IPS-18c (cell line): Measurements from ENCODE around the gene KCNIP3.

ENCODE experiments used
- H3K4me3 ChIP-seq: 2 replicates; pipeline ENCODE4 v1.7.0; 2013; ENCODE audit warnings: low read depth, mild to moderate bottlenecking, low read length, moderate library complexity; ENCODE audit not compliant: insufficient read depth
- H3K9me3 ChIP-seq: one replicate; pipeline ENCODE4 v1.6.1; 2013; ENCODE audit warnings: mild to moderate bottlenecking, low read length, moderate library complexity; ENCODE audit not compliant: control insufficient read depth, insufficient read depth

KCNIP3 gene

DNA sequence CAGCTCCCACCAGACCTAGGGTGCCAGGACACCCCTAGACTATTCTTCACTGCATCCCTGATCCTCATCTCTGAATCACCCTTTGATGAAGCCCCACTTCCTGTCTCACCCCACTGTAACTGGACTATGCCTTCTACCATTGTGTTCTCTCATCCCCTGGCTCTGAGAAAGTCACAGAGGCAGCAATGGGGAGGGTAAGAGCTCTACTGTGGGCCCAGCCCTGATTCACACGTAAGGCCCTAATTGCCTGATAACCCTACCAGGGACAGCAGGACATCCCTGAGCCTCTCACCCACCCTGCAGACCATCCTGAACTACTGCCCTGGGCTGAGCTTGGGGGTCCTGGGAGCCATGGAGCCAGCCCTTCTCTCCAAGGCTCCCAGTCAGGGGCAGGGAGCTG lies 24.4 kb upstream of the KCNIP3 start:
- Histone ChIP-seq H3K4me3 (no peak overlapping the region), H3K9me3 (no peaks in the 10 kb centered on the region)

DNA sequence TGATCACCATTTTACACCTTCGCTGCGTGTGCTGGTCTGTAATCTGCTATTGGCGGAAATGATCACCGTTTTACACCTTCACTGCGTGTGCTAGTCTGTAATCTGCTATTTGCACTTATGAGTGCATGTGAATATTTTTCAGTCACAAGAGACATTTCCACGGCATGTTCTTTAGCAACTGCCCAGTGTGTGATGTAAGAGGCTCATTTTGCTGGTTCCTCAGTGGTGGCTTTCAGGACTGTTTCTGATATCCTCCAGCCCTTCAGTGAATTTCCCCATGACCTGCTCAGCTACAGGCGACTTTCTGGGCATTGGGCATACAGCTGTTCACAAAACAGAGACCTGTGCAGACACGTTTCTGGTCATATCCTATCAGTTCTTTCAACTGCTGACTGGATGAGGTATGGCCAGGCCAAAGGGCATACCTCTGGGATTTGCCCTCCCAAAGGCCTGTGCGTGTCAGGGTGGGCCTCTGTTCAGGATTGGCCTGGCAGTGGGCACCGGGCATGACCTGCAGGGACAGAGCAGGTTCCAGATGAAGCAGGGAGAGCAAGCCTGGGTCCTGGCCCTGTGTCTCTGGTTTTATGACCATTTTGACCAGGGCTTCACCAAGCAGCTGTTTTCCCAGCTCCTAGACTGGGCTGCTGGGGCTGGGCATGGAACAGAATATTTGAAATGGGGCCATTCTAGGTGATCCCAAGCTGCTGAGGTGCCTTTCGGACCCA lies 23.4 kb upstream of the KCNIP3 start:
- Histone ChIP-seq H3K4me3 (no peak overlapping the region), H3K9me3 (no peaks in the 10 kb centered on the region)

DNA sequence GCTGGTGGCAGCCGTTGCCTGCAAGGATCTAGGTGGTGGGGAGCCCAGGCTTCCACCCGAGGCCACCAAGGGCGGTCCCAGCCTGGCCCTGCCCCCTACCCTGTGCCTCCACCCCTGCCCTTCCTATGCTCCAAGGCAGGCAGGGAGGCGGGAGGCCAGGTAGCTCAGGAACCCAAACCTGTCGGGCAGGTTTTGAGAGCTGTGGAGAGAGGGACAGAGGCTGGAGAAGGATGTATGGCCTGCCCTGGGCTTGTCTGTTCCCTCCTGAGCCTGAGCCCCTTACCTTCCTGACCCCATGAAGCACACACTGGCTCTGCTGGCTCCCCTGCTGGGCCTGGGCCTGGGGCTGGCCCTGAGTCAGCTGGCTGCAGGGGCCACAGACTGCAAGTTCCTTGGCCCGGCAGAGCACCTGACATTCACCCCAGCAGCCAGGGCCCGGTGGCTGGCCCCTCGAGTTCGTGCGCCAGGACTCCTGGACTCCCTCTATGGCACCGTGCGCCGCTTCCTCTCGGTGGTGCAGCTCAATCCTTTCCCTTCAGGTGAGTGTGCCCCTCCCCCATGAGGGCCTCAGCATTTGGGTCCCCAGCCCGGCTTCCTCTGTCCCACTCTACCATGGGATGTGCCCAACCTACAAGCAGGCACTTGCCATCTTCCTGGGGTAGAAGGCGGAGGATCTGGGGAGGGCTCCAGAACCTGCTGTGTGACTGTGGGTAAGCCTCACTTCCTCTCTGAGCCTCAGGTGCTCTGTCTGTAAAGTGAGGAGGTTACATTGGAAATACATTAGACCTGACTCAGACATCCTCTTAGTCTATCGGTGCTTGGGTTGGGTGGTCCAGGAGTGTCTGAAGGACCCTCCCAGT lies 22.6 kb upstream of the KCNIP3 start, which contains the start of gene PROM2:
PROM2 (plus strand) TSS at position 159 of the 860 bp plus-strand sequence; CDS start at position 296, 137 bp downstream.
- H3K4me3 ChIP-seq: no peak within 1 kb of the TSS
- no peaks in the 10 kb centered on the region for H3K9me3 ChIP-seq

DNA sequence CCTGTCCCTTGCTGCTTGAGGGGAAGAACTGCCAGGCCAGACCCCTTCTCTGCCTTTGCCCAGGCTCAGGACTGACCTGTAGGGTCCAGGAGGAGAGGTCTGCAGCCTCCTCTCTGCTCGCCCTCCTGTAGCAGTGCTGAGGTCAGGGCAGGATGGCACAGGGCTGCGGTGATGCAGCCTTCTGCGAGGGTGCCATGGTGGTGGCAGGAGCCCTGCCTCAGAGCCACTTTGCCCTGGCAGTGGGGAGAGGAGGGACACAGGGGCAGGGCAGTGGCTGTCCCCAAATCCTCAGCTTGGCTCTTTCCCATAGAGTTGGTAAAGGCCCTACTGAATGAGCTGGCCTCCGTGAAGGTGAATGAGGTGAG lies 22.0 kb upstream of the KCNIP3 start:
- Histone ChIP-seq H3K9me3 (no peaks in the 10 kb centered on the region), H3K4me3 (no peak overlapping the region)

DNA sequence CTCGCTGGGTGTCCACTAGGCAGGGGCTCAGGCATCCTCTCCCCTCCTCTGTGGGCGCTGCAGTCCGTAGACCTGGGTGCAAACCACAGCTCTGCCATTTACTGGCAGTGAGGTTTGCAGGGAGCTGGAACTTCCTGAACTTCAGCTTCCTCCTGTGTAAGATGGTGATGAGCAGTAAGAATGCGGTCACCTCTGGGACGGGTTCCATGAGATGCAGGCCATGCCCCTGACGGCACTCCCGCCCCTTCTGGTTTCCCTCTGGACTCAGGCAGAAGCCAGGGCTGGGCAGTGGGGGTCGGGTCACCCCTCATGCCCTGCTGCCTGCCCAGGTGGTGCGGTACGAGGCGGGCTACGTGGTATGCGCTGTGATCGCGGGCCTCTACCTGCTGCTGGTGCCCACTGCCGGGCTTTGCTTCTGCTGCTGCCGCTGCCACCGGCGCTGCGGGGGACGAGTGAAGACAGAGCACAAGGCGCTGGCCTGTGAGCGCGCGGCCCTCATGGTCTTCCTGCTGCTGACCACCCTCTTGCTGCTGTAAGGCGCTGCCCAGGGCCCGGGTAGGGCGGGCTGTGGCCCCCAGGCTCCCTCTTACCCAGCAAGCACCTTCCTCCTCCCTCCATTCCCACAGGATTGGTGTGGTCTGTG lies 21.4 kb upstream of the KCNIP3 start:
- Histone ChIP-seq H3K4me3 (no peak overlapping the region), H3K9me3 (no peaks in the 10 kb centered on the region)

DNA sequence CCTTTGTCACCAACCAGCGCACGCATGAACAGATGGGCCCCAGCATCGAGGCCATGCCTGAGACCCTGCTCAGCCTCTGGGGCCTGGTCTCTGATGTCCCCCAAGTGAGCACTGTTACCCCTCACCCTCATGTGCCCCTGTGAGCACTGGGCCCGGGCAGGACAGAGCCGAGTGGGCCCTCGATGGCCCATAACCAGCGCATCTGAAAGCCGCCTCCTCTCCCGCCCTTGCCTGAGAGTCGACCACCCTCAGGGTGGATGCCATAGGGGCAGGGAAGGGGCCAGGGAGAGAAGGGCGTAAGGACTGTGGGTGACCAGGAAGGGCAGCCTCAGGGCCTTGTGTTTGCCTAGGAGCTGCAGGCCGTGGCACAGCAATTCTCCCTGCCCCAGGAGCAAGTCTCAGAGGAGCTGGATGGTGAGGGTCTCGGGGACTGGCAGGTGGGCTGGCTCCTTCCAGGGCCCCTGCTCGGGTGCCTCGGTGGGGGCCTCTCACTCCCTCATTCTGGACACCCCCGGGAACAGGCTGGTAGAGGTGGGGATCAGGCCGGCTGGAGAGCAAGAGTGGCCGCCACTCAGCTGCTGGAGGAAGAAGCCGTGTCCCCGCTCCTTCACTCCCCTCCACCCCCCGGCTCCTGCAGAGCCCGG lies 20.8 kb upstream of the KCNIP3 start:
- Histone ChIP-seq H3K9me3 (no peaks in the 10 kb centered on the region), H3K4me3 (no peak overlapping the region)

DNA sequence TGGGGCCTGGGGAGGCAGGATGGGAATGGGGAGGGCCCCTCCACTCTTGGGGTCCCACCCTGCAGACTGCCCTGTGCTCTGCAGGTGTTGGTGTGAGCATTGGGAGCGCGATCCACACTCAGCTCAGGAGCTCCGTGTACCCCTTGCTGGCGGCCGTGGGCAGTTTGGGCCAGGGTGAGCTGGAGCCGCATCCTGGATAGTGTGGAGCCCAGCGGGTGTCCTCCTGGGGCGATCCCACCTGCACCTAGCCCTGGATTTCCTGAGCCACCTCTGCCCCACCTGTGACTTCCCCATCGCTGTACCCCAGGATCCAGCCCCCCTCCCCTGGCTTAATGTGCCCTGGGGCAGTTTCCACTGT lies 20.3 kb upstream of the KCNIP3 start:
- Histone ChIP-seq H3K4me3 (no peak overlapping the region), H3K9me3 (no peaks in the 10 kb centered on the region)

DNA sequence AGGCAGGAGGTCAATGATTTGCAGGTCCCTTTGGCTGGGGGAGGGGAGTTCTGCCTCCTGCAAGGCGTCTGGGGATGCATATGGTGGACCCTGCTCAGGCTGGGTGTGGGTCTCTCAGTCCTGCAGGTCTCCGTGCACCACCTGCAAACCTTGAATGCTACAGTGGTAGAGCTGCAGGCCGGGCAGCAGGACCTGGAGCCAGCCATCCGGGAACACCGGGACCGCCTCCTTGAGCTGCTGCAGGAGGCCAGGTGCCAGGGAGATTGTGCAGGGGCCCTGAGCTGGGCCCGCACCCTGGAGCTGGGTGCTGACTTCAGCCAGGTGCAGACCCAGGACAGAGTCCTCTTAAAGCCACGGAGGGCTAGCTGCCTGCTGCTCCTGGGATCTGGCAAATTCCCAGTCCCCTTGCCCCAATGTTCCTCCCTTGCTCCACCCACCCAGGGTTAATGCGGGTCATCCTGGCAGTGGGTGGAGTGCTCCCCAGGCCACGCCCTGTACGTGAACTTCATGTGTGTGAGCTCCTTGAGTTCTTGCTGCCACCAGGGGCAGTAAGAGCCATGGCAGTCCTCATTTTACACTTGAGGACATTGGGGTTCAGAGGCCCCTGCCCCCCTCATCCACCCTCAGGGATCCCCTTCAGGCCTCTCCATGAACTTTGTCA lies 19.8 kb upstream of the KCNIP3 start:
- Histone ChIP-seq H3K9me3 (no peaks in the 10 kb centered on the region), H3K4me3 (no peak overlapping the region)

DNA sequence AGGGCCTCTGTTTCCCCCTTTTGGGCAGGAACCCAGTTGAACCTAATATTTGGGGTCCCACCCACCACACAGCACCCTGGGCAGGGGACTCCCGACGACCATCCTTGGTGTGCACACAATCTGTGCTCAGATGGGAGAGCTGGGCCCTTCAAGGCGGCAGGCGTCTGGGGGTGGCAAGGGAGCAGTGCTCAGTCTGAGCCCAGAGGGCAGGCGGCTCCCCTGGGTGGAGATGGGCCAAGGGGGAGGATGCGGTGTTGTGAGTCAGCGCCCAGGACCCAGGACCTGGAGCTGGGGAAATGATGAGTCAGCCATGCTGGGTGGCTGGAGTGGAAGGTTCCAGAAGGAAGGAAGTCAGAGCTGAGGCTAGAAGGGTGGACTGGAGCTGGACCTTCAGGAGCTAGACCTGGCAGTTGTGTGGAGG lies 19.1 kb upstream of the KCNIP3 start:
- H3K4me3 ChIP-seq: no peak overlapping the region
- H3K9me3 ChIP-seq: no peaks in the 10 kb centered on the region

DNA sequence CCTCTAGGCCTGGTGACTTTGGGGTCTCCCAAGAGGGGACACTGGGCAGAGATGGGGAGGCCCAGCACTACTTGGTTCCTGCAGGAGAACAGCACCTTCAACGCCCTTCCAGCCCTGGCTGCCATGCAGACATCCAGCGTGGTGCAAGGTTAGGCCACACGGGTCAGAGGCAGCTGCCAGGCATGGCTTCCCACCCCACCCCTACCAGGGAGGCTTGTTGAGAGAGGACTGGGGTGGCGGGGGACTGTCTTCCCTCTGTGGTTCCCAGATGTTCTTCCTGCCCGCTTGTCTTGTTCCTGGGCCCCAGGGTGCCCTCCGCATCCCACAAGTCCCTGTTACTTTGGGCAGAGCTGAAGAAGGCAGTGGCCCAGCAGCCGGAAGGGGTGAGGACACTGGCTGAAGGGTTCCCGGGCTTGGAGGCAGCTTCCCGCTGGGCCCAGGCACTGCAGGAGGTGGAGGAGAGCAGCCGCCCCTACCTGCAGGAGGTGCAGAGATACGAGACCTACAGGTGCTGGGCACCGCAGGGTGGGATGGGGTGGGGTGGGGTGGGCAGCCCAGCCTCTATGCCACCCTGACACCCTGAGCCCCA lies 18.4 kb upstream of the KCNIP3 start:
- Histone ChIP-seq H3K4me3 (no peak overlapping the region), H3K9me3 (no peaks in the 10 kb centered on the region)

DNA sequence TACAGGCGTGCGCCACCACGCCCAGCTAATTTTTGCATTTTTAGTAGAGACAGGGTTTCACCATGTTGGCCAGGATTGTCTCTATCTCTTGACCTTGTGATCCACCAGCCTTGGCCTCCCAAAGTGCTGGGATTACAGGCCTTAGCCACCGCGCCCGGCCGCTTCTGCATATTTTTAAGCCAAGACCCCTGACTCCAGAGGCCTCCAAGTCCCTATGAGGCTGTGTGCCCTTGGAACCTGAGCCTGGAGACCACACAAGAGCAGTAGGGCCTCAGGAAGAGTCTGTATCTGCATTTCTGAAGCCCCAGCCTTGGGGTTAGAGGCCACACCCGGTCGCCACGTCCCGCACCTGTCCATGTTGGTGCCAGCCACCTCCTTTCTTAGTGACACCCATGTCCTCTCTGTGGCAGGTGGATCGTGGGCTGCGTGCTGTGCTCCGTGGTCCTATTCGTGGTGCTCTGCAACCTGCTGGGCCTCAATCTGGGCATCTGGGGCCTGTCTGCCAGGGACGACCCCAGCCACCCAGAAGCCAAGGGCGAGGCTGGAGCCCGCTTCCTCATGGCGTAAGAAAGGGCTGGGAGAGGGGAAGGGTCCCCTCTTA lies 17.6 kb upstream of the KCNIP3 start:
- Histone ChIP-seq H3K9me3 (no peaks in the 10 kb centered on the region), H3K4me3 (no peak overlapping the region)

DNA sequence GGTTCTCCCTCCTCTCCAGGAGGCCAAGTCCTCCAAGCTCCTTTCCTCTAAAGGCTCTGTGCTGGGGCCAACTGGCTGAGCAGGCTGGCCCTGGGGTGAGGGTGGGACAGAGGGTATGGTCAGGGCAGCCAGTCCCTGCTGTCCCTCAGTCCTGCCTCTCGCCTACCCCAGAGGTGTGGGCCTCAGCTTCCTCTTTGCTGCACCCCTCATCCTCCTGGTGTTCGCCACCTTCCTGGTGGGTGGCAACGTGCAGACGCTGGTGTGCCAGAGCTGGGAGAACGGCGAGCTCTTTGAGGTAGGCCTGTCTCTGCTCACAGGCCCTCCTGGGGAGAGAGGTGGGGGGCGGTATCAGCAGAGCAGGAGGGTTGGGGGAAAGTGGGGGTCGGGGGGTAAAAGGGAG lies 16.1 kb upstream of the KCNIP3 start:
- no peaks in the 10 kb centered on the region for H3K9me3 ChIP-seq
- no peak overlapping the region for H3K4me3 ChIP-seq

DNA sequence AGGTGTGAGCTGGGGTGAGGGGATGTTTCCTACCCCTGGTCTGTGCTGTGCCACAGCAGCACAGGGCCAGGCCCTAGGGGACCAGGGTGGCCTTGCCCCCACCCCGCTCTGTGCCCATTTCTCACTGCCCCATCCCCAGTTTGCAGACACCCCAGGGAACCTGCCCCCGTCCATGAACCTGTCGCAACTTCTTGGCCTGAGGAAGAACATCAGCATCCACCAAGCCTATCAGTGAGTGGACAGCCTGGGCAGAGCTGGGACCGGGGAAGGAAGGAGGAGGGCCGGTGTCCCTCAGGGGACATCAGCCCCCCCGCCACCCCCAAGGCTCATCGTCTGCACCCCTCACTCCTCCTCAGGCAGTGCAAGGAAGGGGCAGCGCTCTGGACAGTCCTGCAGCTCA lies 15.4 kb upstream of the KCNIP3 start:
- Histone ChIP-seq H3K9me3 (no peaks in the 10 kb centered on the region), H3K4me3 (no peak overlapping the region)

DNA sequence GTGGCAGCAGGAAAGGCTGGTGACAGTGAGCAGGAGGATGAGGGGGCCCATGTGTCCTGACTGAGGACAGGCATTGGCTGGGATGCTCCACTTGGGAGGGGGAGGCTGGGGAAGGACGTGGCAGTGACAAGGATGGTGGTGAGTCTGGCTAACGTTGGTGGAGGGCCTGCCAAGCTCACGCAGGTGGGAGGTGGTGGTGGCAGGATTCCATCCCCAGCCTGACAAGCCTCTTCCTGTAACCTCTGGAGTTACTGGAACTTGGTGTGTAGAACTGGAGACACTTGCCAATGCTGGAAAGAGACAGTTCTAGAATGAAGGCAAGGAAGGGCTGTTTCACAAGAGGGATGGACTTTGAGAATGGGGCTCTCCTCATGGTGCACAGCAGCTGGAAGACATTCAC lies 14.7 kb upstream of the KCNIP3 start:
- Histone ChIP-seq H3K4me3 (no peak overlapping the region), H3K9me3 (no peaks in the 10 kb centered on the region)

DNA sequence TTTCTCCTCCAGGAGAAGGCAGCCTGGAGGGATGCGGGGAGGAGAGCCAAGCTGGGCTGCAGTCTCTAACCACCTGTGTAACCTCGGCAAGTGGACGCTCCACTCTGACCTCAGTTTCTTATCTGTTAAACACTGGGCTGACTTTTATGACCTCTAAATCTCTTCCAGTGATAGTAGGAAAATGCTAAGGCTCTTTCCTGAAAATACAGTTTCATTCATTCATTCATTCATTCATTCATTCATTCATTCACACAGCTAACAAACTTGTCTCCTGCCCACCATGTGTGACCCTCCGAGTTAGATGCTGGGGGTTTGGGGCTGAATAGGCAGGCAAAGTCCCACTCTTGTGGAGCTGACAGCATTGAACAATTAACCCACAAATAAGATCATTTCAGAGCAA lies 13.6 kb upstream of the KCNIP3 start:
- H3K9me3 ChIP-seq: no peaks in the 10 kb centered on the region

DNA sequence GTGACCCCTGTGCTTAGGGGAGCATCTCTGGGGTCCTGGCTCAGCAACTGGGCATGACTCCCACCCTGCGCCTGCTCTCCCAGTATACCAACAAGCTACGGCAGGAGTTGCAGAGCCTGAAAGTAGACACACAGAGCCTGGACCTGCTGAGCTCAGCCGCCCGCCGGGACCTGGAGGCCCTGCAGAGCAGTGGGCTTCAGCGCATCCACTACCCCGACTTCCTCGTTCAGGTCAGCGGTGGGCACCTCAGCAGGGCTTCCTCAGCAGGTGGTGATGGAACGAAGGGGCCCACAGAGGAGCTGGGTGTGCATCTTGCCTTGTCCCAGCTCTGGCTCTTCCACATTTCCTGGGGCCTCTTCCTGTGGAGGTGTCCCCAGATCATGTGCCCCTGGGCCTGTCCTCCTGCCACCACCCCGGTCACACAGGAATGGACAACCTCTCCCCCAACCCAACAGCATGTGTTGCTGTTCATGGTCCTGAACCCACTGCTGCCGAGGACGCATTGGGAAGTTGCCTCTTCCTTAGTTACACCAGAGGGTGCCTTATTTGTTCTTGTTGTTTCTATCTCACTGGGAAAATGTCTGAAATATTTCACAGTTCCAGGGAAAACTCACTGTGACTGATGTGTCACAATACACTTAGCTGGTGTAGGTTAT lies 12.1 kb upstream of the KCNIP3 start:
- Histone ChIP-seq H3K9me3 (no peaks in the 10 kb centered on the region), H3K4me3 (no peak overlapping the region)

More for the DNA sequence above, 13.6 kb upstream of the KCNIP3 start:
- no peak overlapping the region for H3K4me3 ChIP-seq
